Hepatocyte (in vitro differentiated cells): ENCODE data around the gene LSS.

Experiments used
- CTCF ChIP-seq: fragments of 200-600 bp; sonication (generic); IDR thresholded peaks from 2 replicates; pipeline ENCODE4 v1.5.1; 2016; ENCODE audit warnings: antibody characterized with exemption, mild to moderate bottlenecking; ENCODE audit not compliant: poor library complexity
- EZH2phosphoT487 ChIP-seq: fragments of 200-600 bp; sonication (generic); IDR thresholded peaks from one replicate; pipeline ENCODE4 v1.6.1; 2018; ENCODE audit warnings: antibody characterized with exemption, mild to moderate bottlenecking, low read depth, moderate library complexity; ENCODE audit not compliant: unreplicated experiment, severe bottlenecking

- TF ChIP-seq CTCF (no peak), EZH2phosphoT487 (no peak)
These were observed 47.1 kb downstream of the LSS start for GRCh38 chr21:46181436-46181835.
